ENCODE measurements around the gene FBXW11.

Gene FBXW11

DNA sequence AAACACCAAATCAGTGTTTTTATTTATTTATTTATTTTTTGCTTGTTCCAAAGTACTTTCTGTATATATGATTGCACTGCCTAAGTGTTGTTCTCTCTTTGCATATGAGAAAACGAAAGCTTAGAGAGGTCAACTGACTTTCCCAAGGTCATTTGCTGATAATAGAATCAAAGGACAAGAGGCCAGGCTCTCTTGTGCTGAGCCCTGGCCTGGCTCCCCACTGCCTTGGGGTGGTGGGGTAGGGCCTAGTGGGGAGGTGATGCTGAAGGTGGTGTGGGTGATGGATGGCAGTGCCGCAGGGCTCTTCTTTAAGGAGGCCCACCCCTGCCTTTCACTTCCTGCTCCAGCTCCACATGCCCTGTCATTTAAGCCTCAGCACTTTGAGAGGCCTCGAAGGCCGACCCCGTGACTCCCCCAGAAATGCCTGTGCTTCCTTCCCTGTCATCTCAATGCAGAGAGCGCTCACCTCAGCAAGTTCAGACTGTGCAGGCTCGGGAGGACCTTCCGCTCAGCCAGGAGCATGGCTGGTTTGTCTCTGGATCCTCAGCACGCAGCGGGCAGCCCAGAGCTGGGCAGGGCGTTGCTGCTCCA lies 161.3 kb downstream of the FBXW11 start:
- TF ChIP-seq POLR2AphosphoS5 (IDR thresholded peaks at IDR 0.05; ENCODE audit: low read depth, low read length) (no peak), POLR2A (IDR thresholded peaks at IDR 0.05; ENCODE audit: low read depth, low read length) (no peak), TAF1 (IDR thresholded peaks at IDR 0.05; ENCODE audit: borderline replicate concordance, low read depth, low read length) (no peak)
- FAIRE-seq (no peak), DNase-seq (ENCODE audit: insufficient read length) (no peak)

DNA sequence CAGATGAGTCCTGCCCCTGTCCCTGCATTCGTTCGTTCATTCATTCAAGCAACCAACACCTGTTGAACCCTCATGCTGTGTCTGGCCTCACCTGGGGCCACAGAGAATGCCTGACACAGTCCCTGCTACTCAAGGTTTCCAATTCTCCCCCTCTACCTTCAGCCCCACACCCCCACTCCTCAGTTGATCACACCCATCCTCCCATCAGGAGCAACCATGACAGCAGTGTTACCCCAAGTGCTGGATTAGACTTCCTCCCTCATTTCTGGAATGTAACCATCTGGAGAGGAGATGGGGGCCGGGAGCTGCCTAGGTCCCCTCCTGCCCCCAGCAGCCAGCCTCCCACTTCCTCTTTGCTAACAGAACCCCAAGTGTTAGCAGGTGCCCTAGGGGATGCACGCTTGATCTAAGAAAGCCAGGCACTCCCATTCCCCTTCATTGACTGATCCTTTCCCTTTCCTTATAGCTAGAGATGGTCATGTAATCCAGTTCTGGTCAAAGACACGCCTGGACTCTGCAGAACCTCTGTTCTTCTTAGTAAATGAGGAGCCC lies 163.6 kb downstream of the FBXW11 start:
- FAIRE-seq (no peak), DNase-seq (ENCODE audit: insufficient read length) (no peak)
- TF ChIP-seq POLR2AphosphoS5 (IDR thresholded peaks at IDR 0.05; ENCODE audit: low read depth, low read length) = no peak

DNA sequence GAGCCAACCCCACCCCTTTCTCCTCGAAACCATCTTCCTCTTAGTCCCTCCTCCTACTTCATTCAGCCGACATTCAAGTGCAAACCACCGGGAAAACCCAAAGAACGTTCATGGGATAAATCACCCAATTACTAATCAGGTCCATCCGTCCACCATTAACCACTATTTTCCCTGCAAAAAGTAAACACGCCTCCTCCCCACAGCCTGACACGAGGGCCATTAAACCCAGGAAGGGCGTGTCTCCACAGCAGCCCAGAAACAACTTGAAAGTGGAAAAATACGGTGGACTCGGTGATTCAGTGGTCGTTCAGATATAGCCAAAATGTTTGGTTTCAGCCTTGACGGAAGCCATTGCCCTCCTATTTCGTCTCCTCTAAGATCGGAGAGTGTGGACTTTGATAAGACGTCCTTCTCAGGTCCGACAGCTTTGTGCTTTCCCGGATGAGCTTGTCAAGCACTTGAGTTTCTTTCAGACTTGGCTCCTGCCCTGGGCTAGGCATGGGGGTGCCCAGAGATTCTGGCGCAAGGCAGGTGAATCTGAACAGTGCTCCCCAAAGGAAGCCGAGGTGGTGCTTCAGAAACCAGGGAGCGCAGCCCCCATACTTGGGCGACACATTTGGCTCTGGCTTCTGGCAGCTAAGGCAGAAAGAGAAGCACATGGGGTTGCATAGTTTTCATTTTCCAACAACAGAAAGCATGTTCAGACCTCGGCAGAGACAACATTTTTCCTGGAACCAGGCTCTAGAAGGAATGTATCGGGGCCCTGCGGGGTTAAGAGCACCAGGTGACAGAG lies 164.3 kb downstream of the FBXW11 start:
- DNase-seq (ENCODE audit: insufficient read length) (no peak), FAIRE-seq (no peak)
- no peak for TF ChIP-seq POLR2AphosphoS5 (IDR thresholded peaks at IDR 0.05; ENCODE audit: low read depth, low read length)
- TF ChIP-seq POLR2A (IDR thresholded peaks at IDR 0.05; ENCODE audit: low read depth, low read length) = no peak
- no peak for TF ChIP-seq TAF1 (IDR thresholded peaks at IDR 0.05; ENCODE audit: borderline replicate concordance, low read depth, low read length)

DNA sequence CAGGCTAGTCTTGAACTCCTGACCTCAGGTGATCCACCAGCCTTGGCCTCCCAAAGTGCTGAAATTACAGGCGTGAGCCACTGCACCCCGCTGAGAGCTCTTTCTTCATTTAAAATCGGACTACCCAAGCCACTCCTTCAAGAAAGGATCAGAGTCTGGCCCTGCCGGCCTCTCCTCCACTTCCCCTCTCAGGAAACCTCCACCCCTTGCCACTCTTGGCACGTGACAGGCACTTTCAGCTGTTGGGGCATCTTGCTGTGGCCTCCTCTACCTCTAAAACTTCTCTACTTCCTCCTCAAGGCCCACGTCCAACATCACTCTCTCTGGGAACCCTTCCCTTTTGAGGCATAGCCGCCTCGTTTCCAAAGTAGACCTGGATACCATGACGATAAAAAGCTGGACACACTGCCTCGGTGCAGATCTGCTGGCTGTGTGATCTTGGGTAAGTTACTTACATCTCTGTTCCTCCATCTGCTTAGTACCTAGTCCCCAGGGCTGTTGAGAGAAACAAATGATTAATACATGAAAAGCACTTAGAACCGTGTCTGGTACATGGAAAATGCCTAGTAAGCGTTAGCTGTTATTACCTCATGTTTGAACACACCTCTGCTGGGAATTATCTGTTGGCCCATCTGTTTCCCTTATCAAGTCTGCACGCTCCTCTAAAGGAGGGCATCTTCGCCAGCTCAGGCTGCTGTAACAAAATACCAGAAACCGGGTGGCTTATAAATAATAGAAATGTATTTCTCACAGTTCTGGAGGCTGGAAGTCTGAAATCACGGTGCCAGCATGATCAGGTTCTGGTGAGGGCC lies 165.5 kb downstream of the FBXW11 start:
- no peak for FAIRE-seq
- TF ChIP-seq POLR2A (IDR thresholded peaks at IDR 0.05; ENCODE audit: low read depth, low read length) = no peak
- TF ChIP-seq TAF1 (IDR thresholded peaks at IDR 0.05; ENCODE audit: borderline replicate concordance, low read depth, low read length) = no peak
- no peak for TF ChIP-seq POLR2AphosphoS5 (IDR thresholded peaks at IDR 0.05; ENCODE audit: low read depth, low read length)
- no peak for DNase-seq (ENCODE audit: insufficient read length)

DNA sequence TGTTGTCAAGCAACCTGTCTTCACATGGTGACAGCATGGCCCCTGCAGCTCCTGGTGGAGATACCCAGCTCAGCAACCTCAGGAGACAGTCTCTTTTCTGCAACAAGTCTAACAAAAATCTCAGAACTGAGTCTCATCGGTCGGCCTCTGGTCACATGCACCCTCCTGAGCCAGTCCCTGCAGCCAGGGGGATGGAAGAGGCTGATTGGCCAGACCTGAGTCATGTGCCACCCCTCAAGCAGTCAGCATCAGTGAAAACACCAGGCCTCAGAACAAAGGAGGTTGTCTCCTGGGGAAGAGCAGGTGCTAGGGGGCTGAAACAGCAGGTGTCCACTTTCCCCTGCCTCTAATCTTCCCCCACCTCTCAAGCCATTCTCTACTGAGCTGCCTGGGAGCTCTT lies 166.4 kb downstream of the FBXW11 start:
- TF ChIP-seq TAF1 (IDR thresholded peaks at IDR 0.05; ENCODE audit: borderline replicate concordance, low read depth, low read length) = no peak
- TF ChIP-seq POLR2AphosphoS5 (IDR thresholded peaks at IDR 0.05; ENCODE audit: low read depth, low read length) = no peak
- FAIRE-seq (no peak), DNase-seq (ENCODE audit: insufficient read length) (no peak)

DNA sequence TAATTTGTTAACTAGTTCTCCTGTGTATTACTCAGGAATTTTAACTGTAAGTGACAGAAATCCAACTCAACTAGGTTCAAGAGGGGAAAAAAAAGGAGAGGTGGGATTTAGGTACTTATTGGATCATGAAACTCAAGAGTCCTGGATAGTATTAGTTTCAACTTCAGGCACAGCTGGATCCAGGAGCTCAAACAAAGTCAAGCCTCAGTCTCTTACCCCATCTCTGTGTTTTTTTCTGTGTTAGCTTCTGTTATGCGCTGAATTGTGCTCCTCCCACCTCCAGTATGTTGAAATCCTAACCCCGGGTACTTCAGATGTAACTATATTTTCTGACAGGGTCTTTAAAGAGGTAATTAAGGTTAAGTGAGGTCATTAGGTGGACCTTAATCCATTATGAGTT lies 167.3 kb downstream of the FBXW11 start:
- no peak for TF ChIP-seq POLR2A (IDR thresholded peaks at IDR 0.05; ENCODE audit: low read depth, low read length)
- FAIRE-seq = no peak
- DNase-seq (ENCODE audit: insufficient read length) = no peak

DNA sequence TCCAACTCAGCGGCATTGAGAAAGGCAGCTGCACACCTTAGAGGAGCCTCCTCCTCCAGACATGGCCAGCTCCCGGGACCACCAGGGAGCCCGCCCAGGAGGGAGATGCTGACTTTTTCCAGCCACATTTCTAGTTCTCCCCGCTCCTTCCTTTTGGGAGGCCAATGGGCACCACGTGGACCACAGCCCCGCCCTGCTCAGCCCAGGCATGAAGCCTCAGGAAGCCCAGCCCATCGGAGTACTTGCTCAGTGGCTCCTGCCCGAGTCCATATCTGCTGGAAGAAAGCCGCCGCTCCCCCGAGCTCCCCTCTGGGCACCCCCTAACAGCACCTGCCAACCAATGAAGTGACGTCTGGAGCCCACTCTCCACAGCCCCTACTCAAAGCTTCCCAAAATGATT lies 168.4 kb downstream of the FBXW11 start:
- no peak for TF ChIP-seq TAF1 (IDR thresholded peaks at IDR 0.05; ENCODE audit: borderline replicate concordance, low read depth, low read length)
- TF ChIP-seq POLR2A (IDR thresholded peaks at IDR 0.05; ENCODE audit: low read depth, low read length) = no peak
- no peak for TF ChIP-seq POLR2AphosphoS5 (IDR thresholded peaks at IDR 0.05; ENCODE audit: low read depth, low read length)
- DNase-seq (ENCODE audit: insufficient read length) = no peak
- no peak for FAIRE-seq

DNA sequence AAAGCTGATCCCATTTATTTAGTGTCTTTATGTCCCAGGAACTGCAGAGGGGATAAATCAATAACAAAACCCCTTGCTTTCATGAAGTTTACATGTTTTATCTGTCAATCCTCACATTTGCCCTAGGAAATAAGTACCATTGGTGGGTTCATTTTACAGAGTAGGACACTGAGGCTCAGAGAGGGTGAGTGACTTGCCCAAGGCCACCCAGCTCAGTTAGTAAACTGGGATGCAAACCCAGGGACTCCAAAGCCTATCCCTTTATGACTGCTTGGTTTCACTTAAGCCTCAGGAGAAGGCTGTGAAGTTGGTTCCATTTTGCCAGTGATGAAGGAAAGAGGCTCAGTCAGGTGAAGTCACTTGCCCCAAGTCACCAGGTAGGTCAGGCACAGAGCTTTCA lies 168.9 kb downstream of the FBXW11 start:
- no peak for DNase-seq (ENCODE audit: insufficient read length)
- no peak for FAIRE-seq
- TF ChIP-seq POLR2AphosphoS5 (IDR thresholded peaks at IDR 0.05; ENCODE audit: low read depth, low read length) (no peak), TAF1 (IDR thresholded peaks at IDR 0.05; ENCODE audit: borderline replicate concordance, low read depth, low read length) (no peak), POLR2A (IDR thresholded peaks at IDR 0.05; ENCODE audit: low read depth, low read length) (no peak)

DNA sequence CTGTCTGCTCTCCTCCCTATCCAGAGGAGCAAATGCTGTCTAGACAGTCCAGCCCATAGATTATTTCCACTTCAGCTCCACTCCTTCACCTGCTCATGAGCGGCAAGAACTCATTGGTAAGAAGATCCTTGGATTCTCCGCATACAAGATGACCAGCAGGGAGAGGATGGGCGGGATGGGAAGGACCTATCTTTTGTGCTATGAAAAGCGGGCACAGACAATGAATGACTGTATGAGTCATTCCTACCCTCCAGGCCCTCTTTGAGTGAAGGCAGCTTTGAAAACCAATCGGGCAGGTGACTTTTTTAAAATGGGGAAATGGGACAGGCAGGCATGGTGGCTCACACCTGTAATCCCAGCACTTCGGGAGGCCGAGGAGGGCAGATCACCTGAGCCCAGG lies 171.4 kb downstream of the FBXW11 start:
- DNase-seq (ENCODE audit: insufficient read length) (no peak), FAIRE-seq (no peak)
- no peak for TF ChIP-seq POLR2A (IDR thresholded peaks at IDR 0.05; ENCODE audit: low read depth, low read length)
- no peak for TF ChIP-seq TAF1 (IDR thresholded peaks at IDR 0.05; ENCODE audit: borderline replicate concordance, low read depth, low read length)
- no peak for TF ChIP-seq POLR2AphosphoS5 (IDR thresholded peaks at IDR 0.05; ENCODE audit: low read depth, low read length)

DNA sequence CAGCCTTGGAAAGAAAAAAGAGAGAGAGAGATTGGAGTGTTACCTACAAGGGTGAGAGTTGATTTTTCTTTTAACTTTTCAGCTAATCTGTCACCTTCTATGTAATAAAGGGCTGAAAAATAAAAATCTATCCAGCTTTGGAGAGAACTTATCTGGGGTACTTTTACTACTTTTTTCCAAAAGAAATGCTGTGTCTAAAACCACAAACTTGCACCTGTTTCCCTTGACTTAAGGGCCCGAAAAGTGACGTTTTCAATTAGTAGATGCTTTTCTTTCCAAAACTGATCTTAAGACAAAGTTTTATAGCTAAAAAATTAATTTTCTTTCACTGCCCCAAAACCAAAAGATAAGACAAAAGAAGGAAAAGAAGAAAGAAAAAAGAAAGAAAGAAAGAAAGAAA lies 172.0 kb downstream of the FBXW11 start:
- no peak for TF ChIP-seq POLR2AphosphoS5 (IDR thresholded peaks at IDR 0.05; ENCODE audit: low read depth, low read length)
- TF ChIP-seq TAF1 (IDR thresholded peaks at IDR 0.05; ENCODE audit: borderline replicate concordance, low read depth, low read length) = no peak
- TF ChIP-seq POLR2A (IDR thresholded peaks at IDR 0.05; ENCODE audit: low read depth, low read length) = no peak
- DNase-seq (ENCODE audit: insufficient read length) = no peak
- no peak for FAIRE-seq

DNA sequence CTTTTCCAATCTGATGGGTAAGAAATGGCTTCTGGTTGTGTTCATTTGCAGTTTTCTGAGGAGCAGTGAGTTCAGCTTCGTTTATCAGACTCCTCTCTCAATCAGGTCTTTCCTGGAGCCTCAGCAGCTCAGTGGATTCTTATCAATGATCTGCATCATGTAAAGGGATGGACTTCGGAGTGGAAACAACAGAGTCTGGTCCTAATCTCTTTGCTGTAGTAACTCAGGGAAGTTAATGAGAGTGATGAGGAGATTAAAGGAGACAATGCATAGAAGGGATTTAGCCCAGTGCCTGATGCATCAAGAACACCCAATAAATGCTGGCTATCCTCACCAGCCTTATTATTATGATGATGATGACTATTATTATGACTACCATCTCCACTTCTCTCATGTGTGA lies 173.7 kb downstream of the FBXW11 start:
- FAIRE-seq = no peak
- no peak for DNase-seq (ENCODE audit: insufficient read length)
- TF ChIP-seq POLR2A (IDR thresholded peaks at IDR 0.05; ENCODE audit: low read depth, low read length) (no peak), POLR2AphosphoS5 (IDR thresholded peaks at IDR 0.05; ENCODE audit: low read depth, low read length) (no peak), TAF1 (IDR thresholded peaks at IDR 0.05; ENCODE audit: borderline replicate concordance, low read depth, low read length) (no peak)

DNA sequence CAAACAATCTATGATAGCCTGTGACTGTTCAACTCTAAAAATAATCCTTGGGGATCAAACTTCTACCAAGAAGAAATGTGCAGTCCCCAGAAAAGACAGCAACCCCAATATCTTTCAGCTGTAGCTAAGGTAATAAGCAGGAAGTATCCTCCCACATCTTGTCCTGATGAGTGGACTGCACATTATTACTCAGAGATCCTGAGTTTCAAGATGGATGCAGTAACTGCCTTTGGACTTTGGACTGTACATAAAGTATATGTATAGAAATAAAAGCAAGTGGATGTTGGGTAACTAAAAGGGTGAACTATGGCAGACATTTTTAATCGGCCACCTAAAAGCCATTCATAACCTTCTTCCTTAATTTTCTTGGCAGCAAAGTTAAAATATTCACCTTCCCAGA lies 175.8 kb downstream of the FBXW11 start:
- TF ChIP-seq POLR2A (IDR thresholded peaks at IDR 0.05; ENCODE audit: low read depth, low read length) (no peak), POLR2AphosphoS5 (IDR thresholded peaks at IDR 0.05; ENCODE audit: low read depth, low read length) (no peak), TAF1 (IDR thresholded peaks at IDR 0.05; ENCODE audit: borderline replicate concordance, low read depth, low read length) (no peak)
- DNase-seq (ENCODE audit: insufficient read length) (no peak), FAIRE-seq (no peak)

All from GM12892 (cell line).